ACC112 (cell line): ENCODE measurements around the gene PYGM.

ENCODE experiments used
- H2AFZ ChIP-seq: fragments of 200-600 bp; sonication (generic); one replicate; pipeline ENCODE4 v1.6.0; 2017; ENCODE audit warnings: antibody characterized with exemption, low read length; ENCODE audit not compliant: unreplicated experiment
- H3K27ac ChIP-seq: fragments of 200-600 bp; sonication (generic); 2 replicates; pipeline ENCODE4 v1.5.1; 2014; ENCODE audit warnings: low read depth, mild to moderate bottlenecking, antibody characterized with exemption, low read length, moderate library complexity
- H3K27me3 ChIP-seq: fragments of 200-600 bp; sonication (generic); 2 replicates; pipeline ENCODE4 v1.6.1; 2014; ENCODE audit warnings: mild to moderate bottlenecking, antibody characterized with exemption, low read length, moderate library complexity, mixed read lengths; ENCODE audit not compliant: insufficient read depth
- H3K36me3 ChIP-seq: fragments of 200-600 bp; sonication (generic); 2 replicates; pipeline ENCODE4 v1.6.1; 2016; ENCODE audit warnings: mild to moderate bottlenecking, antibody characterized with exemption, low read length, moderate library complexity, mixed read lengths; ENCODE audit not compliant: insufficient read depth
- H3K4me1 ChIP-seq: fragments of 200-600 bp; sonication (generic); one replicate; pipeline ENCODE4 v1.6.1; 2016; ENCODE audit warnings: low read length, mixed read lengths; ENCODE audit not compliant: insufficient read depth, unreplicated experiment, control insufficient read depth
- H3K4me3 ChIP-seq: fragments of 200-600 bp; sonication (generic); 2 replicates; pipeline ENCODE4 v1.5.1; 2014; ENCODE audit warnings: mild to moderate bottlenecking, low read depth, low read length
- H3K79me2 ChIP-seq: fragments of 200-600 bp; sonication (generic); one replicate; pipeline ENCODE4 v1.6.0; 2016; ENCODE audit warnings: low read length; ENCODE audit not compliant: control insufficient read depth, unreplicated experiment, insufficient read depth

Gene PYGM

DNA sequence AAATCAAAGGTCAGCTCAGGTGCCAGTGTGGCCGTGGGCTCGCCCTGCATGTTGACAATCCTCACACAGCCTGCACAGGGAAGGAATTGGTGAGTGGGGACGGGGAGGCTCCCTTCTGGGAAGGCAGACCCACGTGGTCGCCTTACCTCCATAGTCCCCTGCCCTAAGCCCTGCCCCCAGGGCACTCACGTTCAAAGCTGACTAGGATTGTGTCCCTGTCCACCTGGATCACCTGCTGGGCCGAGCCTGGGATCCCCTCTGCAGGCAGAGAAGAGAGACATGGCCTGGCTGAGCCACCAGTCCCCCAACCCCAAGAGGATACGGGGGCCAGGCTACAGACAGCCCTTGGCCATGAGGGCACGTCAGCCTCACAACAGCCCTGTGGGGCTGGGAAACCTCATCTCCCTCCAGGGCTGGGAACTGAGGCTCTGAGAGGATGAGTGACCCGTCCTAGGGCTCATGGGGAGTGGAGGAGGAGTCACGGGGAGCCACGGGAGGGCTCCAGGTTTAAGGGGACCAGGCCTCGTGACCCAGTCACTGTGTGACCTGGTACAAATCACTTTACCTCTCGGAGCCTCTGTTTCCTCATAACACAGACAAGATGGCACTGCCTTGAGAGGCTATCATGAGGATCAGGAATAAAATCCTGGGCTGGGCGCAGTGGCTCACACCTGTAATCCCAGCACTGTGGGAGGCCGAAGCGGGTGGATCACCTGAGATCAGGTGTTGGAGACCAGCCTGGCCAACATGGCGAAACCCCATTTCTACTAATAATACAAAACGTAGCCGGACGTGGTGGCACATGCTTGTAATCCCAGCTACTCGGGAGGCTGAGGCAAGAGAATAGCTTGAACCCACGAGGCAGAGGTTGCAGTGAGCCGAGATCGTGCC lies 30.7 kb upstream of the PYGM start:
- H3K27ac ChIP-seq, result no peak overlapping the region
- no peak overlapping the region for H3K4me3 ChIP-seq
- H3K79me2 ChIP-seq, result no peaks in the 10 kb centered on the region
- H3K36me3 ChIP-seq, result no peaks in the 10 kb centered on the region
- no peaks in the 10 kb centered on the region for H3K4me1 ChIP-seq
- no peaks in the 10 kb centered on the region for H3K27me3 ChIP-seq
- H2AFZ ChIP-seq, result no peak overlapping the region

DNA sequence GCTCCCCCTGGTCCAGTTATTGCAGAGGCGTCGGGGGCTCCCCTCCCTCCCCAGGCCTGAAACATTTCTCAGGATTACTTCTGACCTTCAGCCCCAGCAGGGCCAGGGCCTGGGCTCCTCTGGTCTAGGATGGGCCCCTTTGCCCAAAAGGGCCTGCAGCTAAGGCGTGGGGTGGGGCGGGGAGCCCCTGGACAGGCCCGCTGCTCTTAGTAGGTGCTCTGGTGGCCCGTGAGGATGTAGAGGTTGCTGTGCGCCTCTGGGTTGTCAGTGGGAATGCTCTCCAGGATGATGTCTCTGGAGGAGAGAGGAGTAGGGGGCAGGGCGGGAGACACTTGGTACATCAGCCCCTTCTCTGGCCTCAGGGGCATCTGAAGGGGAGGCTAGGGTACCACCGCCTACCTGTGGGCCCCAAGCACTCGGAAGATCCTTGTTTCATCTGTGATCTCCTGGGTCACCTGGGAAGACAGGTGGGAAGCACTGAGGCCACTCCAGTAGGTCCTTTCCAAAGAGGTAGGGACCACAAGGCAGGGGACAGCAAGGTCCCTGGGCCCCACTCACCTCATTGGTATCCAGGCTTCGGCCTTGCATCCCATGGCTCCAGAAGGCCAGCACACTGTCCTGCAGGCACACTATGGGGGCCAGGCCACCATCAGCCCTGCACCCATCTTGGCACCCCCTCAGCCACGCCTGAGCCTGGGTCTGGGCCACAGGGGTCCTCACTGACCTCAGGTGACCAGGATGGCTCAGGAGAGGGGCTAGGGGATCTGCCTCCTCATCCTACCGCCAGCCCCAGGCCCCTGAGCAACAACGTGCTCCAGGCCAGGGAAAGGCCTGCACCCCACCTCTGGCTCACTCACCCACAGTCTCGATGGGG lies 29.8 kb upstream of the PYGM start:
- H2AFZ ChIP-seq, result no peak overlapping the region
- H3K79me2 ChIP-seq, result no peaks in the 10 kb centered on the region
- H3K4me3 ChIP-seq, result no peak overlapping the region
- H3K27me3 ChIP-seq, result no peaks in the 10 kb centered on the region
- no peaks in the 10 kb centered on the region for H3K4me1 ChIP-seq
- H3K27ac ChIP-seq, result no peak overlapping the region
- H3K36me3 ChIP-seq, result no peaks in the 10 kb centered on the region

DNA sequence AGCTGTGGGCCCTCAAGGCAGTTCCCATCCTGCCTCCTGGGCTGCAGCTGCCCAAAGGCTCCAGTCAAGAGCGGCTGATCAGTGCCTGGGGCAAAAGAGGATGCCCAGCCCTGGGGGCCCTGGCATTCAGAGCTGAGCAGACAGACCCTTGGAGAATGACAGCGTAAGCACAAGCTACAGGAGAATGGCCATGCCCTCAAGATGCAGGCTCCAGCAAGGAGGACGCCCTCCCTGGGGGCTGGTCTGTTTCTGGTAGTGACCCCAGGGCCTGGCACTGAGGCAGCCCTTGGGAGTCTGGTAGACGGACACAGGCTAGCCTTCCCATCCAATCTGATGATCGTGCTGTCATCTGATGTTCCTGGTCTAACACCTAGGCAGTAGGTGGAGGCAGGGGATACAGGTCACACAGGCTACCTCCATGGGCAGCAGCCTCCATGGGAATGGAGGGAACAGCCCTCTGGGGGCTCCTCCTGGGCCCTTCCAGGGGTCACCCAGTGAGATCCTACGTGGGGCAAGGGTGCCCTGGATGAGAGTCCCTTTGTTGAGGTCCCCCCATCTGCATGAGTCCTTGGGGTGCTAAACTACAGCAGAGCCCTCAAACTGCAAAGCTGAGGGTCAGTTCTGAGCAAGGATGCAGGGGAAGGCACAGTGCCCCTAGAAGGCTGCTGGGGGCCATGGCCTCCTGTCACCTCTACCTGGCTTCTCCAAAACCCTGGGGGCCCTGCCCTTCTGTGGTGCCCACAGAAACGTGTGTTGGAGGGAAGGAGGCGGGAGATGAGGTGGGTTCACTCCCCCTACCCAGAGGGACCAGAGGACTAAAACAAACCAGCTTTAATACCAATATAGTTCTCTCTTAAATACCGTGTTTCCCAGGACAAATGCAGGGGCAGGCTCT lies 28.8 kb upstream of the PYGM start:
- Histone ChIP-seq H3K36me3 (no peaks in the 10 kb centered on the region), H3K79me2 (no peaks in the 10 kb centered on the region), H3K4me3 (no peak overlapping the region), H2AFZ (no peak overlapping the region), H3K4me1 (no peaks in the 10 kb centered on the region), H3K27me3 (no peaks in the 10 kb centered on the region), H3K27ac (no peak overlapping the region)

DNA sequence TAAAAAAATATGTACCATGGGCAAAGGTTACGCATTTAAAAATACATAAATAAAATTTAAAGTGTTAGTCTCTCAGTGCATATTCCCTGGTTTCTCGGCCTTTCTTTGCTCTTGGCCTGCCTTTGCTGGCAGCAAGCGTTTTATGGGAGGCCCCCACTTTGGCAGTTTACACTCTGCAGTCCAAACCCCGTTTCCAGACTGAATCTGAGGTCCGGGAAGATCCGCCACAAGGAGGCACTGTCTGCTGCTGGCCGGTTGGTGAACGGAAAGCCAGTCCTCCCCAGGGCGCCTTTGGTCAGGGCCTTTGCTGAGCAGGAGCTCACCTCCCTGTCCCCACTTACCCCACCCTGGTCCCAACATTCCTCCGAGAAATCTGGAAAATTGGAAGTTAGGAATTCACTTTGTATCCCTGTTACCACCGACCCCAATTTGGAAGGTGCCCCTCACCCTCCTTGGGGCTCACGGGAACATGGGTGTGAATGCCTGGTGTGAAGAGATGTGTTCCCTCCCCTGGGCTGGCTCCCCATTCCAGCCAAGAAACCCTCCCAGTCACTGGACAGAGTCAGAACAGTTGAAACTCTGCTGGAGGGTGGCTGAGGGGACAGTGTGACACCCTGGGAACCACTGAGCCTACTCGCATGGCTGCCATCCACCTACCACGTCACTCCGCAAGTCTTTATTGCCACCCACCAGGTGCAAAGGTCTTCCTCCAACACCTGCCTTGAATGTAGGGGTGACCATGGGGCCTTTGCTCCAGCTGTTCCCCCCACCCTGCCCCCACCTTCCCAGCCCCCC lies 27.9 kb upstream of the PYGM start:
- Histone ChIP-seq H3K36me3 (no peaks in the 10 kb centered on the region), H3K4me3 (no peak overlapping the region), H3K27me3 (no peaks in the 10 kb centered on the region), H3K27ac (no peak overlapping the region), H3K4me1 (no peaks in the 10 kb centered on the region), H3K79me2 (no peaks in the 10 kb centered on the region), H2AFZ (no peak overlapping the region)

GRCh38 chr11:64786308-64786707 lies 26.5 kb upstream of the PYGM start:
- Histone ChIP-seq H3K27ac (no peak overlapping the region), H2AFZ (no peak overlapping the region), H3K27me3 (no peaks in the 10 kb centered on the region), H3K4me3 (no peak overlapping the region), H3K36me3 (no peaks in the 10 kb centered on the region), H3K79me2 (no peaks in the 10 kb centered on the region), H3K4me1 (no peaks in the 10 kb centered on the region)

GRCh38 chr11:64784813-64785581 lies 25.2 kb upstream of the PYGM start:
- Histone ChIP-seq H2AFZ (no peak overlapping the region), H3K36me3 (no peaks in the 10 kb centered on the region), H3K27me3 (no peaks in the 10 kb centered on the region), H3K79me2 (no peaks in the 10 kb centered on the region), H3K27ac (no peak overlapping the region), H3K4me3 (no peak overlapping the region), H3K4me1 (no peaks in the 10 kb centered on the region)

GRCh38 chr11:64778473-64779298 lies 18.9 kb upstream of the PYGM start, which contains the start of gene SF1:
Gene SF1, minus strand, starts transcription at chr11:64778542. Its CDS starts 150 bp downstream, at chr11:64778392.
- Histone ChIP-seq H3K4me1 (peaks cover 22% of the 10 kb centered on the region), H3K4me3 (peak within 1 kb of the TSS; percentile 95), H3K79me2 (peaks cover 37% of the 10 kb centered on the region), H3K36me3 (peaks cover 28% of the 10 kb centered on the region), H3K27ac (peak within 1 kb of the TSS; percentile 93), H2AFZ (peak within 1 kb of the TSS; percentile 88), H3K27me3 (no peaks in the 10 kb centered on the region)

GRCh38 chr11:64778223-64778472 lies 18.4 kb upstream of the PYGM start:
- Histone ChIP-seq H3K79me2 (peaks cover 43% of the 10 kb centered on the region), H3K4me3 (peak overlapping the region; percentile 95), H3K27me3 (no peaks in the 10 kb centered on the region), H3K36me3 (peaks cover 33% of the 10 kb centered on the region), H2AFZ (peak overlapping the region; percentile 63), H3K4me1 (peaks cover 22% of the 10 kb centered on the region), H3K27ac (peak overlapping the region; percentile 93)
